OCI-LY7 (cell line): Measurements from ENCODE around the gene CRIP2. TPM values are rescaled to one million over a fixed set of nuclear protein-coding genes. Genes with fewer than 3 reads are reported as not detected.

Experiments used
- BruUV-seq: library from RNA; stranded (reverse); fragments of 400-500 nt; replicated peaks from 2 replicates; lab custom pipeline; 2021; lab: Mats Ljungman, UMichigan
- CTCF ChIA-PET: fragments of 300-600 bp; sonication (Branson Sonifier 250); formaldehyde crosslinking; loops from one replicate; lab custom pipeline; 2022; ENCODE audit warnings: antibody characterized with exemption; ENCODE audit not compliant: unreplicated experiment; lab: Charles Lee
- POLR2A ChIA-PET: fragments of 300-600 bp; sonication (Branson Sonifier 250); formaldehyde crosslinking; loops from one replicate; lab custom pipeline; 2022; ENCODE audit warnings: antibody characterized with exemption; lab: Charles Lee
- DNase-seq: peaks from one replicate; pipeline ENCODE4 v3.0.0-alpha.2; 2015; ENCODE audit warnings: low spot score
- H2AFZ ChIP-seq: fragments of 200-600 bp; sonication (generic), shearing (Covaris generic); 2 replicates; pipeline ENCODE4 v1.6.1; 2014; ENCODE audit warnings: mild to moderate bottlenecking, antibody characterized with exemption, low read length, moderate library complexity
- H3K27ac ChIP-seq: fragments of 200-600 bp; sonication (generic); 2 replicates; pipeline ENCODE4 v1.5.1; 2014; ENCODE audit warnings: mixed run types, low read depth, mild to moderate bottlenecking, moderate library complexity, low read length, inconsistent platforms; ENCODE audit not compliant: poor library complexity, severe bottlenecking
- H3K36me3 ChIP-seq: fragments of 200-600 bp; sonication (generic); 2 replicates; pipeline ENCODE4 v1.6.1; 2014; ENCODE audit warnings: mild to moderate bottlenecking, antibody characterized with exemption, low read length, moderate library complexity, mixed read lengths; ENCODE audit not compliant: insufficient read depth
- H3K4me1 ChIP-seq: fragments of 200-600 bp; sonication (generic); 2 replicates; pipeline ENCODE4 v1.5.1; 2014; ENCODE audit warnings: mild to moderate bottlenecking, low read length; ENCODE audit not compliant: insufficient read depth, poor library complexity, severe bottlenecking
- H3K4me2 ChIP-seq: fragments of 200-600 bp; sonication (generic); 2 replicates; pipeline ENCODE4 v1.6.1; 2014; ENCODE audit warnings: mild to moderate bottlenecking, low read length
- H3K4me3 ChIP-seq: fragments of 200-600 bp; sonication (generic); 2 replicates; pipeline ENCODE4 v1.5.1; 2014; ENCODE audit warnings: mild to moderate bottlenecking, low read depth, low read length; ENCODE audit not compliant: poor library complexity, severe bottlenecking
- H3K79me2 ChIP-seq: fragments of 200-600 bp; sonication (generic); 2 replicates; pipeline ENCODE4 v1.6.1; 2016; ENCODE audit warnings: low read depth, mild to moderate bottlenecking, low read length, moderate library complexity, mixed read lengths; ENCODE audit not compliant: insufficient read depth
- H3K9me2 ChIP-seq: fragments of 200-600 bp; sonication (generic); 2 replicates; pipeline ENCODE4 v1.6.1; 2016; ENCODE audit warnings: mild to moderate bottlenecking, low read length, mixed read lengths; ENCODE audit not compliant: insufficient read depth
- H3K9me3 ChIP-seq: fragments of 200-600 bp; sonication (generic); 2 replicates; pipeline ENCODE4 v1.6.1; 2014; ENCODE audit warnings: mild to moderate bottlenecking, mixed run types, low read length, mixed read lengths
- H4K20me1 ChIP-seq: fragments of 200-600 bp; sonication (generic); 2 replicates; pipeline ENCODE4 v1.6.1; 2014; ENCODE audit warnings: mild to moderate bottlenecking, antibody characterized with exemption, low read length, moderate library complexity, mixed read lengths; ENCODE audit not compliant: insufficient read depth
- CTCF ChIP-seq: fragments of 200-600 bp; sonication (generic); conservative IDR thresholded peaks from 2 replicates; pipeline ENCODE4 v1.5.1; 2014; ENCODE audit warnings: mild to moderate bottlenecking, antibody characterized with exemption, low read length, moderate library complexity, mixed read lengths
- EZH2phosphoT487 ChIP-seq: fragments of 200-600 bp; sonication (generic); IDR thresholded peaks from 2 replicates; pipeline ENCODE4 v1.6.1; 2018; ENCODE audit warnings: low read depth, borderline replicate concordance, mild to moderate bottlenecking, mixed run types, antibody characterized with exemption, low read length, moderate library complexity, mixed read lengths
- intact Hi-C: fragments of 100-400 bp; cut with micrococcal nuclease; formaldehyde crosslinking; loops from one replicate; pipeline ENCODE4 v1.10.0; 2022; ENCODE audit not compliant: unreplicated experiment
- total RNA-seq, 2 experiments: library from RNA; depleted of rRNA in 1 of 2; stranded (reverse); fragments of >200 nt in 1 of 2; shearing (Covaris generic) in 1 of 2; gene quantifications; 2 replicates each; pipeline ENCODE4 v1.2.3, GENCODE V29; 2014 to 2022

CRIP2 gene
- total RNA-seq, 2 experiments from 2014 or later = not detected

GRCh38 chr14:105495101-105495989, 20.7 kb downstream of the CRIP2 start:
- Histone ChIP-seq H4K20me1 (peaks cover 4% of the 10 kb centered on the region; the same call in 1 of the 2 replicates), H3K79me2 (0 out of 2 replicates have a peak, but pooled peaks cover 6% of the 10 kb centered on the region), H3K4me3 (no peak overlapping the region), H2AFZ (no peak overlapping the region), H3K36me3 (peaks cover 23% of the 10 kb centered on the region), H3K4me1 (peaks cover 11% of the 10 kb centered on the region), H3K9me3 (no peaks in the 10 kb centered on the region), H3K9me2 (no peaks in the 10 kb centered on the region), H3K27ac (no peak overlapping the region), H3K4me2 (no peak overlapping the region)
- CTCF ChIA-PET = no interaction called here
- intact Hi-C loops = no loop called here
- POLR2A ChIA-PET = no interaction called here
- DNase-seq = no peak
- no TSS peak for BruUV-seq
- no peak for TF ChIP-seq EZH2phosphoT487
- TF ChIP-seq CTCF = no peak

- TF ChIP-seq CTCF (no peak), EZH2phosphoT487 (no peak)
These were observed 21.6 kb downstream of the CRIP2 start for GRCh38 chr14:105495990-105496830.

More at GRCh38 chr14:105495990-105496830, 21.6 kb downstream of the CRIP2 start:
- Histone ChIP-seq H3K9me3 (no peaks in the 10 kb centered on the region), H3K79me2 (0 out of 2 replicates have a peak, but pooled peaks cover 6% of the 10 kb centered on the region), H3K4me3 (no peak overlapping the region), H3K4me2 (no peak overlapping the region), H3K4me1 (peaks cover 11% of the 10 kb centered on the region), H2AFZ (no peak overlapping the region), H3K27ac (no peak overlapping the region), H4K20me1 (peaks cover 4% of the 10 kb centered on the region; the same call in 1 of the 2 replicates), H3K36me3 (peaks cover 23% of the 10 kb centered on the region), H3K9me2 (no peaks in the 10 kb centered on the region)
- no peak for DNase-seq
- no TSS peak for BruUV-seq
- ChIA-PET CTCF (no interaction called here), POLR2A (no interaction called here)
- intact Hi-C loops = no loop called here
